ENCODE results near the gene GRID1. TPM values are rescaled to one million over a fixed set of nuclear protein-coding genes. Genes with fewer than 3 reads are reported as not detected.

The GRID1 gene
- polyA plus RNA-seq, 1 of the 3 experiments (the other 2 are of a cell fraction), result 0.13 TPM

DNA sequence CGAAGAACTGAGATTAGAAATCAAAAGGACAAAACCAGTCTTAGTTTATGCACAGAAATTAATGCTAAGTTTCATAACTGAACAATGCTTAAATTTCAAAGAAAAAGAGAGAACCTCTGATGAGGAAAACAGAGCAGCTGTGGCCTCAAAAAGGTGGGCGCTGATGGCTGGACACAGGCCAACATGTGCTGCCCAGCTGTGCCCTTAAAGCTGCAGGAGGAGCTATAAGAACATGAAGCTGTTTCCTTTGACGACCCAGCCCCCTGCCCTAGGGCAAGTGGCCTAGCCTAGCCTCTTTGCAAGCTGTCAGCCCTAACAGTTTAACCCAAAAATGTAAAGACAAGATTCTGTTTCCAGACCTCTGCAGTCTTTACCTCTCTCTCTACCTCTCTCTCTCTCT, 107.7 kb downstream of the GRID1 start:
- Histone ChIP-seq H4K20me1 (ENCODE audit: insufficient read depth) (no peaks in the 10 kb centered on the region), H3K9me3 (no peaks in the 10 kb centered on the region), H3K79me2 (ENCODE audit: insufficient read depth) (no peaks in the 10 kb centered on the region), H3K36me3 (replicated peaks in 1 of 2; ENCODE audit: control insufficient read depth in 1 of 2, insufficient read depth in 2 of 2, low read length in 1 of 2) (no peaks in the 10 kb centered on the region), H3K9ac (no peak overlapping the region), H3K27ac (ENCODE audit: low read depth in 2 of 2, low read length in 1 of 2) (peak overlapping the region in 1 of 2 experiments; percentile 70; a peak in 1 of 4 replicates), H3K4me1 (ENCODE audit: control insufficient read depth in 1 of 2, insufficient read depth in 2 of 2, low read depth in 1 of 2, low read length in 1 of 2) (peaks cover 0 to 50% of the 10 kb centered on the region in 2 experiments; a peak in 2 of 4 replicates), H2AFZ (ENCODE audit: low read depth) (no peak overlapping the region), H3K27me3 (ENCODE audit: insufficient read depth) (no peaks in the 10 kb centered on the region), H3F3A (replicated peaks; ENCODE audit: insufficient read depth) (no peaks in the 10 kb centered on the region), H3K4me2 (no peak overlapping the region), H3K9me2 (no peaks in the 10 kb centered on the region), H3K4me3 (ENCODE audit: low read depth in 2 of 2, low read length in 1 of 2) (no peak overlapping the region)
- ChIA-PET CTCF (interaction anchor here (1.2 to 5.3 kb wide), 5 partner anchors 73 to 159 kb away, joined by 3 to 29 read pairs (median 6); no protein-coding TSS in a partner anchor), POLR2A (interaction anchor here (1.4 kb wide), 1 partner anchor 15 kb away, joined by 3 read pairs; no protein-coding TSS in a partner anchor)
- peak; percentile 78 for DNase-seq
- whole genome bisulfite sequencing (ENCODE audit: low lambda C conversion rate), result 12% methylated on average over 3 of the region's 3 CpGs
- TF ChIP-seq GATA2 (CRISPR knock-in tag; IDR thresholded peaks at IDR 0.05), result peak; percentile 38
- no peak for TF ChIP-seq NRF1 (IDR thresholded peaks at IDR 0.05; ENCODE audit: low read depth, low read length)
- peak; percentile 14 for TF ChIP-seq CHD2 (IDR thresholded peaks at IDR 0.05; ENCODE audit: low read length, partially characterized antibody)

DNA sequence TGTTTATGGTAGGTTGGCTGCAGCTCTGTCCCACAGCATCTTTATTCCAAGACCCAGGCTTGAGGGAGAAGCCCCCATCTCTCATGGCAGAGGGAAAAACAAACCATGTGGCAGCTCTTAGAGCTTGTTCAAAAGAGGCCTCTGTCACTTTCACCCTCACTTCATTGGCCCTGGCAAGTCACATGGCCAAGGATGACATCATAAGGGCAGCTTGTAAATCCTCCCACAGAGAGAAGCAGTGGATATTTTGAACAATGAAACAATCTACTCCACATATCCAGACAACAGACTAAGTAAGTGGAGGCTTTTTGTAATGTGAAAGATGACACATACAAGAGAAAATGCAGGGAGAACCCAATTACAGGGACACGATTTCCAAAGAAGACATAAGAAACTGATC, 108.1 kb downstream of the GRID1 start:
- Histone ChIP-seq H3K9me2 (no peaks in the 10 kb centered on the region), H3K9ac (no peak overlapping the region), H3K27me3 (ENCODE audit: insufficient read depth) (no peaks in the 10 kb centered on the region), H3K4me2 (no peak overlapping the region), H3K36me3 (replicated peaks in 1 of 2; ENCODE audit: control insufficient read depth in 1 of 2, insufficient read depth in 2 of 2, low read length in 1 of 2) (no peaks in the 10 kb centered on the region), H3K27ac (ENCODE audit: low read depth in 2 of 2, low read length in 1 of 2) (peak overlapping the region in 1 of 2 experiments; percentile 70; a peak in 1 of 4 replicates), H4K20me1 (ENCODE audit: insufficient read depth) (no peaks in the 10 kb centered on the region), H2AFZ (ENCODE audit: low read depth) (no peak overlapping the region), H3K4me3 (ENCODE audit: low read depth in 2 of 2, low read length in 1 of 2) (no peak overlapping the region), H3K79me2 (ENCODE audit: insufficient read depth) (no peaks in the 10 kb centered on the region), H3K4me1 (ENCODE audit: control insufficient read depth in 1 of 2, insufficient read depth in 2 of 2, low read depth in 1 of 2, low read length in 1 of 2) (peaks cover 0 to 54% of the 10 kb centered on the region in 2 experiments; a peak in 2 of 4 replicates), H3F3A (replicated peaks; ENCODE audit: insufficient read depth) (no peaks in the 10 kb centered on the region), H3K9me3 (no peaks in the 10 kb centered on the region)
- ChIA-PET CTCF (interaction anchor here (1.2 to 5.3 kb wide), 5 partner anchors 74 to 158 kb away, joined by 3 to 29 read pairs (median 6); no protein-coding TSS in a partner anchor), POLR2A (interaction anchor here (0.6 to 1.4 kb wide), 2 partner anchors 14 to 193 kb away, joined by 3 read pairs; no protein-coding TSS in a partner anchor)
- WGBS (ENCODE audit: low lambda C conversion rate), result 3% methylated on average over 1 of the region's 1 CpG
- peak; percentile 40 for DNase-seq
- TF ChIP-seq RAD21 (IDR thresholded peaks at IDR 0.05; ENCODE audit: low read length) (no peak), GABPA (IDR thresholded peaks at IDR 0.05; ENCODE audit: low read depth) (no peak), EZH2phosphoT487 (IDR thresholded peaks at IDR 0.05; ENCODE audit: borderline replicate concordance, low read depth) (no peak)

DNA sequence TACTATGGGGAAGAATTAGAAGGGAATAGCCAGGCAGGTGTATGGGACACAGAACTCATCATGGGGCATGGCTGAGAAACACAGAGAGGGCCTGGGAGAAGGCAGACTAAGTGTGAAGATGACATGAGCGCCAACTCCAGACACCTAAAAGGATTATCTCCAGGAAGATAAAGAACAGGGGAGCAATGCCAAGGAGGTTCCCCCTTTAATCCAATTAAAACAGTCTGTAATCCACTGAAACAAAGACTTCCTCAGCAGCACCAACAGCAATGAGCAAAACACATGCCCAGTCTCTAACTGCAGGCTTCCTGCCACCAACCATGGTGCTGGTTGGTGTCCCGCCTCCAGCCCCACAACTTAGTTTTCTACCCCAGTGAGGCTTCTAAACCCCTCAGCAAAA, 108.9 kb downstream of the GRID1 start:
- H3K9me3 ChIP-seq, result no peaks in the 10 kb centered on the region
- H3K27me3 ChIP-seq (ENCODE audit: insufficient read depth), result no peaks in the 10 kb centered on the region
- no peaks in the 10 kb centered on the region for H3K79me2 ChIP-seq (ENCODE audit: insufficient read depth)
- 20% methylated on average over 2 of the region's 2 CpGs for WGBS (ENCODE audit: low lambda C conversion rate)
- H4K20me1 ChIP-seq (ENCODE audit: insufficient read depth), result no peaks in the 10 kb centered on the region
- no peaks in the 10 kb centered on the region for H3K36me3 ChIP-seq (replicated peaks in 1 of 2; ENCODE audit: control insufficient read depth in 1 of 2, insufficient read depth in 2 of 2, low read length in 1 of 2)
- DNase-seq, result peak; percentile 5
- H3K4me1 ChIP-seq (ENCODE audit: control insufficient read depth in 1 of 2, insufficient read depth in 2 of 2, low read depth in 1 of 2, low read length in 1 of 2), result peaks cover 0 to 62% of the 10 kb centered on the region in 2 experiments; a peak in 2 of 4 replicates
- H2AFZ ChIP-seq (ENCODE audit: low read depth), result no peak overlapping the region
- ChIA-PET POLR2A (no interaction called here), CTCF (interaction anchor here (1.2 to 5.3 kb wide), 5 partner anchors 88 to 158 kb away, joined by 3 to 29 read pairs (median 8); no protein-coding TSS in a partner anchor)
- no peak overlapping the region for H3K4me3 ChIP-seq (ENCODE audit: low read depth in 2 of 2, low read length in 1 of 2)
- no peak overlapping the region for H3K4me2 ChIP-seq
- no peaks in the 10 kb centered on the region for H3K9me2 ChIP-seq
- TF ChIP-seq EP300 (IDR thresholded peaks at IDR 0.05; ENCODE audit: borderline replicate concordance in 1 of 2, low read depth in 1 of 2, low read length in 1 of 2) (no peak), FOXM1 (IDR thresholded peaks at IDR 0.05; ENCODE audit: low read depth) (no peak), JUND (IDR thresholded peaks at IDR 0.05) (no peak), EZH2phosphoT487 (IDR thresholded peaks at IDR 0.05; ENCODE audit: borderline replicate concordance, low read depth) (no peak), NRF1 (IDR thresholded peaks at IDR 0.05; ENCODE audit: low read depth, low read length) (no peak), CHD2 (IDR thresholded peaks at IDR 0.05; ENCODE audit: low read length, partially characterized antibody) (no peak)
- TF ChIP-seq, protein P1, sequence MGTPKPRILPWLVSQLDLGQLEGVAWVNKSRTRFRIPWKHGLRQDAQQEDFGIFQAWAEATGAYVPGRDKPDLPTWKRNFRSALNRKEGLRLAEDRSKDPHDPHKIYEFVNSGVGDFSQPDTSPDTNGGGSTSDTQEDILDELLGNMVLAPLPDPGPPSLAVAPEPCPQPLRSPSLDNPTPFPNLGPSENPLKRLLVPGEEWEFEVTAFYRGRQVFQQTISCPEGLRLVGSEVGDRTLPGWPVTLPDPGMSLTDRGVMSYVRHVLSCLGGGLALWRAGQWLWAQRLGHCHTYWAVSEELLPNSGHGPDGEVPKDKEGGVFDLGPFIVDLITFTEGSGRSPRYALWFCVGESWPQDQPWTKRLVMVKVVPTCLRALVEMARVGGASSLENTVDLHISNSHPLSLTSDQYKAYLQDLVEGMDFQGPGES (IDR thresholded peaks at IDR 0.05; ENCODE audit: low read depth, low read length), result no peak
- TF ChIP-seq, protein P2, sequence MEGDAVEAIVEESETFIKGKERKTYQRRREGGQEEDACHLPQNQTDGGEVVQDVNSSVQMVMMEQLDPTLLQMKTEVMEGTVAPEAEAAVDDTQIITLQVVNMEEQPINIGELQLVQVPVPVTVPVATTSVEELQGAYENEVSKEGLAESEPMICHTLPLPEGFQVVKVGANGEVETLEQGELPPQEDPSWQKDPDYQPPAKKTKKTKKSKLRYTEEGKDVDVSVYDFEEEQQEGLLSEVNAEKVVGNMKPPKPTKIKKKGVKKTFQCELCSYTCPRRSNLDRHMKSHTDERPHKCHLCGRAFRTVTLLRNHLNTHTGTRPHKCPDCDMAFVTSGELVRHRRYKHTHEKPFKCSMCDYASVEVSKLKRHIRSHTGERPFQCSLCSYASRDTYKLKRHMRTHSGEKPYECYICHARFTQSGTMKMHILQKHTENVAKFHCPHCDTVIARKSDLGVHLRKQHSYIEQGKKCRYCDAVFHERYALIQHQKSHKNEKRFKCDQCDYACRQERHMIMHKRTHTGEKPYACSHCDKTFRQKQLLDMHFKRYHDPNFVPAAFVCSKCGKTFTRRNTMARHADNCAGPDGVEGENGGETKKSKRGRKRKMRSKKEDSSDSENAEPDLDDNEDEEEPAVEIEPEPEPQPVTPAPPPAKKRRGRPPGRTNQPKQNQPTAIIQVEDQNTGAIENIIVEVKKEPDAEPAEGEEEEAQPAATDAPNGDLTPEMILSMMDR (IDR thresholded peaks at IDR 0.05), result no peak
- TF ChIP-seq, protein P3, sequence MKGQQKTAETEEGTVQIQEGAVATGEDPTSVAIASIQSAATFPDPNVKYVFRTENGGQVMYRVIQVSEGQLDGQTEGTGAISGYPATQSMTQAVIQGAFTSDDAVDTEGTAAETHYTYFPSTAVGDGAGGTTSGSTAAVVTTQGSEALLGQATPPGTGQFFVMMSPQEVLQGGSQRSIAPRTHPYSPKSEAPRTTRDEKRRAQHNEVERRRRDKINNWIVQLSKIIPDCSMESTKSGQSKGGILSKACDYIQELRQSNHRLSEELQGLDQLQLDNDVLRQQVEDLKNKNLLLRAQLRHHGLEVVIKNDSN (IDR thresholded peaks at IDR 0.05; ENCODE audit: borderline replicate concordance, low read depth), result no peak
- H3K9ac ChIP-seq, result no peak overlapping the region
- no peak overlapping the region for H3K27ac ChIP-seq (ENCODE audit: low read depth in 2 of 2, low read length in 1 of 2)
- H3F3A ChIP-seq (replicated peaks; ENCODE audit: insufficient read depth), result no peaks in the 10 kb centered on the region
